GM18909 (cell line): ENCODE data around the gene PMM1.
"Not testable (repeated sequence)": the region's sequence is repeated elsewhere in the genome, so short reads cannot be mapped to it uniquely, and the experiment has no call there.

Experiments used
- ATAC-seq: cut with Tn5 transposase; IDR thresholded peaks from one replicate; pipeline ENCODE4 v1.9.1; 2021; ENCODE audit warnings: mild to moderate bottlenecking; ENCODE audit not compliant: unreplicated experiment, poor library complexity

PMM1 gene

DNA sequence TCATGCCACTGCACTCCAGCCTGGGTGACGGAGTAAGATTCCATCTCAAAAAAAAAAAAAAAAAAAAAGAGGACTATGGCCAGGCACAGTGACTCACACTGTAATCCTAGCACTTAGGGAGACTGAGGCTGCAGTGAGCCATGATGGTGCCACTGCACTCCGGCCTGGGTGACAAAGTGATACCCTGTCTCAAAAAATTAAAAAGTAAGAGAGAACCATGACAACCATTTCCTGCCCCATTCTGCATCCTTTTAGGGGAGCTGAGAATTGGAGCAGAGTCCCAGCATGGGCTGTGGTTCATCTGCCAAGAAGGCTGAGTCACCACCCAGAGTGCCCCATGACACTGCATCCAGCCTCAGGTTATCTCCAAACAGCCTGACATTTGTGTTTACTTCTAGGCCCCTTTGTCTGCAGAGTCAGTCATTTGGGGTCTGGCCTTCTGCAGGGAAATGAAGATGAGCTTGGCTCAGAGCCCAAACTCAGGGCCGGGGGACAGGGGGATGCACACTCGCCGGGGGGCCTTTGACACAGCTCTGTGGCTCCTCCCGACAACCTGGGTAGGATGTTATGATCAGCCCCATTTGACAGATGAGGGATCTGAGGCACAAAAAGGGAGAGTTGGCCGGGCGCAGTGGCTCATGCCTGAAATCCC is 24.1 kb downstream of the PMM1 start:
- ATAC-seq: no peak

DNA sequence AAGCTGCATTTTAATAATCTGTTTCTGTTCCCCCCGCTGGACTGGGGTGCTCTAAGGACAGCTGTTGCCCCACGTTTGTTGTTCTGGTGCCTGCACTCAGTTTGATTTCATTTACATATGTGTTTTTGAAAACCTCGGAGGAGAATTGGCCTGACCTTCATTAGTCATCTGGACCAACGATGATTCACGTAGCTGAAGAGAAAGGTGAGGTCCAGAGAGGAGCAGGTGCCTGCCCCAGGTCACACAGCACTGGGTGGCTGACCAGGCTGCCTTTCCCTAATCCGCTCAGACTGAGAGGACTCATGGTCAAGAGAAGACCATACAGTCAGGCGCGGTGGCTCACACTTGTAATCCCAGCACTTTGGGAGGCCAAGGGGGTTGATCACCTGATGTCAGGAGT is 25.1 kb downstream of the PMM1 start:
- no peak for ATAC-seq

DNA sequence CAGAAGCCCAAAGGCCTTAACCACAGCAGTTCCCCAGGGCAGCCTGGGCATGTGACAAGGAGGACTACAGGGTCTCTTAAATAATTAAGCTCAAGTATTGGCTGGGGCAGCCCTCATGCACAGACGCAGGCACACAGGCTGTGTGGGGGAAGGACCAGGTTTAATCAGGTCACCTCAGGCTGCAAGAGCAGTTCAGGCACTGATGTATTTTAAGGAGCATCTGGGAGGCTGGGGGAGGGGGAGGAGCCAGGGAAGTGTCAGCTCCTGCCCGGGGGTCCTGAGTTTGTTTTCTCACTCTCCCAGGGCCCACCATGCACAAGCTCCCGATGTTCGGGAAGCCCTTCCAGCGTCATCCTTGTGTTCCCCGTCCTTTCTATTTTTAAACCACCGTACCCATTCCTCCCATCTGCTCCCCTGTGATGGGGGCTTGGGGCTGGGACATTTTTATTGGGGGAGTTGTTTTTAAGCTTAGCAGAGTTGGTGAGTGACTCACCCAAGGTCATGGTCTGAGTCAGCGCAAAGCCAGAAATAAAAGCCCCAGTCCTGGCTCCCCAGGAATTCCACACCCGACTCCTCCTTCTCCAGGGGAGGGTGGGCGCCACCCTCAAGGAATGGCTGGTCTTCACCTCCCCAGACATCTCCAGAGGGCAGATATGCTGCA is 26.5 kb downstream of the PMM1 start:
- ATAC-seq: no peak

DNA sequence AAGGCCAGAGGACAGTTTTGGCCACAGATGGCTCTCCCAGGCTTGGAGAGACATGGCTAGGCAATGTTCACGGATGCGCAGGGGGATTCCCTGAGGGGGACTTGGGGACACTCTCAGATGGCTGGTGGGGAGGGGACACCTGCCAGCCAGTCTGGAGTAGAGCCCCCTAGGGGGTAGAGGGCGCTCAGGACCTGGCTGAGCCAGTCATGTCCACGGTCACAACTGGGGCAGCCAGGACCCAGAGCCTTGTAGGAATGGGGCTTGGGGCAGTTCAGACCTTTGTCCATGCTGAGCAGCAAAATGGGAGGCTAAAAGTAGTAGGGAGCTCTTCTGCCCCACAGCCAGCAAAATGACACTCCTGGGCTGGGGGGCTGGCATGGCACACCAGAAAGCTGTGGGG is 27.2 kb downstream of the PMM1 start:
- no peak for ATAC-seq

DNA sequence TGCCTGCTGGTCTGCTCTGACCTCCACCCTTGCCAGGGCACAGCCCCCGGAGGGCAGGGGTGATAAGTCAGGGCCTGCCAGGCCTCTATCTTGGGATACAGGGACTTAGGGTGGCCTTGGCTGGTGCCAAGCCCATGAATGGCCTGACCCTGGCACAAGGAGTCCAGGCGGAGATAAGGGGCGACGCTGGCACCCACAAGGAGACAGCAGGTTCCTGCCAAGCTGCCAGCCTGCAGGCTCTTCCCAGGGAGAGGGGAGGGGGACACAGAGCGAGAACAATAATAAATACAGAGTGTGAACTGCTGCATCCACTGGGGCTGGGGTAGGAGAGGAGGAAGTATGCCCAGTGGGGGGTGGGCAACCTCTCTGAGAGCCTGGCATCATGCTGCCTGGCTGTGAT is 27.9 kb downstream of the PMM1 start:
- ATAC-seq: no peak

DNA sequence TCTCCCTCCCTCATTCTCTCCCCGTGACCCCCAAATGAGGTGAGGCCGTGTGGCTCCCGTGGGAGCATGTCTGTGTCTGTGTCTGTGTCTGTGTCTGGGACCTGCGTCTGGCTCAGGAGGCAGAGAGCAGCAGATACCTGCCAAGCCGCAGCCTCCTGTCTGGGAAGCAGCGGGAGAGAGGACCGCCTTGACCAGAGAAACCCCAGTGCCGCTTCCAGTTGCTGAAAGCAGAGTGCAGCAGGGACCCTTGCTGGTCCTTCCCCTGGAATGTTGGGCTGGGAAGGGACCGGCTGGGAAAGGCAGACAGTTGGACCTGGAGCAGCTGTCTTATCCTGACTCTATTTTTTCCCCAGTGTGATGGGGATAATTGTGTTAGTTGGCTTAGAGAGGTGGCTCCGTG is 28.3 kb downstream of the PMM1 start:
- ATAC-seq: no peak

DNA sequence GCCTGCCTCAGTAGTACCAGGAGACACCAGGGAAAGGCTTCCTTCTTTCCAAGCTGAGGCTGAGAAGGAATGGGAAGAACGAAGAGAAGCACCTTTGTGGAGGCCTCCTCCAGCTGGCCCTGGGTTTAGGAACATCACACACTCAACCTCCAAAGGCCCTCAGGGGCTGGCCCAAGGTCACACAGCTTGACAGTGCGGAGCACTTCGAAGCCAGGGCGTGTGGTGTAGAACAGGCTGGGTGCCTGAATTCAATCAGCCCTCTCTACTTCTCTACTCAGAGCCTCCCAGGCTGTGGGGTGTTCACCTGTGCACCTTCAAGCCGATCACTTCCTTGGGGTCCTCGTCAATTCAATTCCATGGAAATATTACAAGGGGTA is 29.6 kb downstream of the PMM1 start:
- ATAC-seq: no peak

DNA sequence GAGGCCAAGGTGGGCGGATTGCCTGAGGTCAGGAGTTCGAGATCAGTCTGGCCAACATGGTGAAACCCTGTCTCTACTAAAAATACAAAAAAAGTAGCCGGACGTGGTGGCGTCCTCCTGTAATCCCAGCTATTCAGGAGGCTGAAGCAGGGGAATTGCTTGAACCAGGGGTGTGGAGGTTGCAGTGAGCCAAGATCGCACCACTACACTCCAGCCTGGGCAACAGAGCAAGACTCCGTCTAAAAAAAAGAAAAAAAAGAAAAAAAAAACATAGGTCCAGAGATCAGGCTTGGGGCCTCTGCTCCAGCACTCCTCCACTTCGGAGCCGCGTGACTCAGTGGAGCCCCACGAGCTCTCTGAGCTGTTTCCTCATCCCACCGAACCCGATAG is 31.4 kb downstream of the PMM1 start:
- not testable (repeated sequence) for ATAC-seq

DNA sequence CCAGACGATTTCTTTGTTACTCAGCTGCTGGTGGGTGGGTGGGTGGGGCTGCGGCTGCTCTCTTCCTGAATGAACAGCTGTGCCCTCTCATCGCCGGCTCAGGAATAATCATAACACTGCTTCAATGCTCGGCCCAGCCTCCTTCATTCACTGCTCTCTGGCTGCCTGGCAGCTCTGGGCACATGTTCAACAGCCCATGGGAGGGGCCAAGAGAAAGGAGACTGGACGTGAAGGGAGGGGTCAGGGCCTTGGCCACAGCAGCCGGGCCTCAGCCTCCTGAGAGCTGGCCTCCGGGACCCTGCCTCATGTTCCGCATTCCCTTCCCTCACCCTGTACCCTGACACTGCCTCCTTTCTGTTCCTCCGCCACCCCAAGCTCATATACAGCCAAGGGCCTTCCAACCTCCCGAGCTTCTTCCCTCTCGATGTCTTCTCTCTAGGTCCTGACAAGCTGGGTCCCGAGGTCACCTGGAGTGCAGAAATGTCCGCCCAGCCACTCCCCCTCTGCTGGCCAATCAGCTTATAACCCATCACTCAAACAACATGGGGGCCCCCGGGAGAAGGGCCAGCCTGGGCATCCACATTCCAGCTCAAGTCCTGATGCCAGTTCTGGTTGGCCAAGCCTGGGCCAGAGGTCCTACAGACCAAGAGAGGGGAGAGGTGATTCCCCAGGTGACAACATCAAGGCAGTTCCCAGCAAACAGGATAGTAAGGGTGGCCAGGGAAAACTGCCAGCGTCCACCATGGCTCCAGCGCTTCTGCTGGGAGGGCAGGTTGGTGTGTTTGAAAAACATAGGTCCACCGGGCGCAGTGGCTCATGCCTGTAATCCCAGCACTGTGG is 32.0 kb downstream of the PMM1 start:
- ATAC-seq: no peak

DNA sequence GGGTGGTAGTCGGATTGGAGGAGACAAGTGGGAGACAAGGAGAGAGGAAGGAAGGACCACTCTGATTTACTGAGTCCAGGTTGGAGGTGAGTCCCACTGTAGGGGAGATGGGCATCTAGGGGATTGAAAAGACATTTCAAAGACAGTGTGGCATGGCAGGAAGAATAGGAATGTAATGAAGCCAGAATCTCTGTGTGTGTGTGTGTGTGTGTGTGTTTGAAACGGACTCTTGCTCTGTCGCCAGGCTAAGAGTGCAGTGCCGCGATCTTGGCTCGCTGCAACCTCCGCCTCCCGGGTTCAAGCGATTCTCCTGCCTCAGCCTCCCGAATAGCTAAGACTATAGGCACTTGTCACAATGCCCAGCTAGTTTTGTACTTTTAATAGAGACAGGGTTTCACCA is 33.1 kb downstream of the PMM1 start:
- ATAC-seq: no peak

DNA sequence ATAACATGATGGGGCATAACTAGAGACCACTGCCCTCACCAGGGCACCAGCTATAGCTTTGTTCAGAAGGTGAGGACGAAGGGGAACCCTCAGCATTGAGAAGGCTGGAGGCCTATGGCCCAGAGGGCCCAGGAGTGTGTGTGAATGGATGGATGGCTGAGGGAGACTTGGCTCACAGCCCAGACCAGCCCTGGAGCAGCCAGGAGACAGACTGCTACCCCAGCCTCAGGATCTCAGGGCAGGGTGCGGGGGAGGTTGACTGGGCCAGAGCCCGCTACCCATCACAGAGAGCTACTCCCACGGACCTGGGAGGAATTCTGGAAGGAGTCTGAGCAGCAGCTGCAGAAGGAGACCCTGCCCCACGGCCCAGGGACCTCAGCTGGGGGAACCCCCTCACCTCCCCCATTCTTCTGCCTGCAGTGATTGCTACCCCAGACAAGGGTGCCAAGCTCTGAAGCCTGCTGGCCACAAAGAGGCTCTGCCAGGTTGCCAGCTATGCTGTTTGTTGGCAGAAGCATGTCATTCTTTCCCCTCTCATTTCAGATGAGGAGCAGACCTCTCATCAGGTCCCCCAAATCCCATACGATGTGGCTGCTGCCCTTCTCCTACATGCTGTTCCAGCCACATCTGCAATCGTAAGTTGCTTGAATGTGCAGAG is 34.2 kb downstream of the PMM1 start:
- ATAC-seq: no peak

DNA sequence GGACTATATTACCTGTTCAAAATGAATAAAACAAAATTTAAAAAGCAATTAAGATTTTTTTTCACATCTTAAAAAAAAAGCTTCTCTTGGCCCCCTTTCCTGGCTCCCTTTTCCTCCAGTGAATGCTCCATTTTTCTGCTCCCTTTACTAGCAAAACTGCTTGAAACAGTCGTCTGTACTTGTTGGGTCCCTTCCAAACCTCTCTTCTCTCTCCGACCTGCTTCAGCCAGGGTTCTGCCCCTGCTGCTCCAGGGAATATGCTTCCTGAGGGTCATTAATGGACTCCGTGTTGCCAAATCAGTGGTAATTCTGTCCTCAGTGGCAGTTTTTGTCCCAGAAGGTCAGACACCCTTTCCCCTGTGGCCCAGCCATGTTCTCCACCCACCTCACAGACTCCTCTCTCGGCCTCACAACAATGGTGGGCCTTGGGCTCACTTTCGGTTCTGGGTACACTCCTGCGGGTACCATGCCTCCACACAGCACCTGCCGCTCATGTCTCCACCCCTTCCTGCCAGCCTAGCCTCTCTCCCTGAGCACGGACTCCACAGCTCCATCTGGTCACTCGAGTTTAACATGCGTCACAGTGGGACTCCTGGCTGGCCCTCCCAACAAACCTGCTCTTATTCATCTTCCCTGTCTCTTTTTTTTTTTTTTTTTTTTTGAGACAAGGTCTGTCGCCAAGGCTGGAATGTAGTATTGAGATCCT is 37.6 kb downstream of the PMM1 start:
- no peak for ATAC-seq

DNA sequence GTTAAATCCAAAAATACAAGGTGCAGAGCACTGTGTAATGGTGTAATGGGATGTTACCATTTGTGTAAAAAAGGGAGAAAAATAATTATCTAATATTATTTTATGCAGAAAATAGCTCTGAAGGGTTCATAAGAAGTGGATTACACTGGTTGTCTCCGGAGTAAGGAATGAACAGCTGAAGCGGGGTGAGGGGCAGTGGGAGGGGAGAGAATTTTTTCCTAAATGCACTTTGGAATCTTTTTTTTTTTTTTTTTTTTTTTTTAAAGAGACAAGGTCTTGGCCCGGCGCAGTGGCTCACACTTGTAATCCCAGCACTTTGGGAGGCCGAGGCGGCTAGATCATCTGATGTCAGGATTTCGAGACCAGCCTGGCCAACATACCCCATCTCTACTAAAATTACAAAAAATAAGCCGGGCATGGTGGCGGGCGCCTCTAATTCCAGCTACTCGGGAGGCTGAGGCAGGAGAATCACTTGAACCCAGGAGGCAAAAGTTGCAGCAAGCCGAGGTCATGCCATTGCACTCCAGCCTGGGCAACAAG is 38.6 kb downstream of the PMM1 start:
- no peak for ATAC-seq

DNA sequence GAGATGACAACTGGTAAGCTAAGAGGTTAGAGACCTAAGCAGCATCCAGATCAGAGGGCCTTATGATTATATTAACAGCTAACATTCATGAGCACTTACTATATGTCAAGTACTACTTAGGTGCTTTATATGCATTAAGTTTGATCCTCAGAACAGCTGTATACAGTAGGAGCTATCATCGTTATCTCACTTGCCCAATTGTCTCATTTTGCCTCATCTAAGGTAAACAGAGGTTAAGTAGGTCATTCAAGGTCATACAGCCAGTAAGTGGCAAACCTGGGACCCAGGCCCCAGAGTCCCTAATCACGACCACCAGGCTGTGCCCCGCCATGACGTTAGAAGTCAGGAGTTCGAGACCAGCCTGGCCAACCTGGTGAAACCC is 40.8 kb downstream of the PMM1 start:
- no peak for ATAC-seq

DNA sequence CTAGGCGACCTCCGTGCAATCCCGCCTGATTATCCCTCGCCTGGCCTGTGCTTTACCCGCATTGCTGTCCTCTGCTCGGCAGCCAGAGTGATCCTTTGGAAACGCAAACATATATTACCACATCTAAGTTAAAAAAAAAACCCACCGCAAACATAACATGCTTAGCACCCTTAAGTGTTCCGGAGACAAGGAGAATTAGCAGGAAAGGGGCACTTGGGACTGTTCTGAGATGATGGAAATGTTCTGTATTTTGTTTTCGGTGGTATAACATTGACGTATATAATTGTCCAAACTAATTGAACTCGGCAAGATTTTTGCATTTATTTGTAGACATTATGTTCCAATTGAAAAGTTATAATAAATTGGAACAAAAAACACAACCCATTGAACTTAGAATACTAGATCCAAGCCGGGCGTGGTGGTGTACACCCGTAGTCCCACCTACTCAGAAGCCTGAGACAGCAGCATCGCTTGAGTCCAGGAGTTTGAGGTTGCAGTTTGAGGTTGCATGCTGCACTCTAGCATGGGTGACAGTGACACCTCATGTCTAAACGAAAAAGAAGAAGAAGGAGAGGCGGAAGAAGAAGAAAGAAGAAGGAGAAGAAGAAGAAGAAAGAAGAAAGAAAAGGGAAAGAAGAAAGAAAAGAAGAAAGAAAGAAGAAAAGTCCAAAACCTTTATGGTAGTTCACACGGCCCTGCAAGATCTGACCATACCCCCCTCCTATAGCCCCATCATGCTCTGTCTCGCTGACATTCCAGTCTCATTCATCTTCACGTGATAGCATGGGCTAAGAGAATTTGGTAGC is 44.8 kb downstream of the PMM1 start:
- ATAC-seq: no peak

DNA sequence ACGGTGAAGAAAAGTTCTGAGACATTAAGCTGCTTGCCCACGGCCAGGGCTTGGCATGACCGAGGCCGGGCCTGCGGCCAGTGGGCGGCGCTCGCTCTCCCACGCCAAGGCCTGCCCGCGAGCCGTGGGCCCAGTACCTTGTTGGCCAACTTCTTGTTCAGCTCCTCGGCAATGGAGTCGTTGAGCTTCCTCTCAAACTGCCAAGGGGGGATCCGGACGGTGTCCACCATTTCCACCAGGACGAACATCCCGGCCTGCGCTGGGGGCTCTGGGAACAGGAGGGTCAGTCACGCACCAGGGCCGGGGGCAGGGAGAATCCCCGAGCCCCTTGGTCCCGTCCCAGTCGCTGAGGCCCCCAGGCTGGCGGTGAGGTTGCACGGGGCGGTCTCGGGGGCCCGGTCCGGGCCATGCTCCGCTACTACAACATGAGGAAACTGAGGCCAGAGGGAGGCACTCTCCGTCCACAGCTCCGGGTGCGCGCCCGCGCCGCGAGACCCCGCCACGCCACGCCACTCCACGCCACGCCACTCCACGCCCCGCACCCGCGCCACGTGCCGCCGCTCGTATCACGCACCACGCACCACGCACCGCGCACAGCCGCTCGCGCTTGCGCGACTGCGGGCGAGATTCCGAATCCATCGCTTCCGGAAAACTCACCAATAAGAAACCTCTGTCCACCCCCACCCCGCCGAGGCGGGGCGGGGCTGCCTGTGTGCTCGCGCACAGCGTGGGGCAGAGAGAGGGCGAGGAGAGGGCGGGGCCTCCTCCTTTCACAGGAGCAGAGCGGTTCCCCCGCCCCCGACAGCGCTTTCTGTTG is 45.6 kb downstream of the PMM1 start, which contains the start of gene POLR3H:
Gene POLR3H (minus strand): TSS at position 617 of the 817 bp plus-strand sequence. CDS start 369 bp downstream, at position 248.
- ATAC-seq: peak; percentile 92

DNA sequence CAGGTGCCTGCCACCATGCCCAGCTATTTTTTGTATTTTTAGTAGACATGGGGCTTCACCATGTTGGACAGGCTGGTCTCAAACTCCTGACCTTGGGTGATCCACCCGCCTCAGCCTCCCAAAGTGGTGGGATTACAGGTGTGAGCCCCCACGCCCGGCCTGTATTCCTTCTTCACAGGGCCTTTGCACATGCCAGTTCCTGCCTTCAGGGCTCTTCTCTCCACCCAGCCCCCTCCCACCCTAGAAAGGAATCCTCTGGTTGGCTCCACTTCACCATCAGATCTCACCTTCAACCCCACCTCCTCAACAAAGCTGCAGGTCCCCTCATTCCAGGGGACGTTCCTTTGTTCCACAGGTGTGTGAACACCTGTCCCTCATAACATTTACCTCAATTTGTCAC is 47.4 kb downstream of the PMM1 start:
- no peak for ATAC-seq

DNA sequence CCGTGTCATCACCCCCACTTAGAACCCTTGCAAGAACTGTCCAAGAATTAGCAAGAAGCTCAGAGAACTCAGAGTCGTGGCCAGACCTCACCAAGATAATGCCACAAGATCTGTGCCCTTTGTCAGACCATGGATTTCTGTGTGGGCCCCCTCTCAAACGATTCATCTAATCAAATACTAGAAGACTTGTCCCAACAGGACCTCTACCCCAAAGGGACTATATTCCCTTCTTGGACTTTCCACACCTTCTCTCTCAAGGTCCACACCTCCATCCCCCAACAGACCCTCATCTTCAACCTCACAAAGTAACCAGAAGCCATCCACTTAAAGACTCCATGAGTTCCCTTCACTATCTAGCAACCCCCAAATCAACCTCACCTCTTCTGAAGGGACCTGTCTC is 48.2 kb downstream of the PMM1 start:
- ATAC-seq: no peak
